Skeletal muscle cell (primary cell): ENCODE results near the gene SLC7A4.
"Not testable (repeated sequence)": the region's sequence is repeated elsewhere in the genome, so short reads cannot be mapped to it uniquely, and the experiment has no call there.

Experiments
- DNase-seq: peaks from one replicate; pipeline ENCODE4 v3.0.0-alpha.2; 2010; ENCODE audit warnings: low read depth
- H3K4me3 ChIP-seq: 2 replicates; pipeline ENCODE4 v1.5.1; 2011; ENCODE audit warnings: low read depth, mild to moderate bottlenecking, control low read depth, low read length, moderate library complexity

The SLC7A4 gene

GRCh38 chr22:21009208-21009607 is 23.2 kb downstream of the SLC7A4 start:
- H3K4me3 ChIP-seq, DNase-seq: not testable (repeated sequence)

- no peak for DNase-seq
- H3K4me3 ChIP-seq, result no peak overlapping the region
Measured at GRCh38 chr22:21003782-21004181, 28.6 kb downstream of the SLC7A4 start.

GRCh38 chr22:21001601-21002325 is 30.6 kb downstream of the SLC7A4 start, which contains the start of gene THAP7:
Gene THAP7, minus strand, starts transcription at chr22:21002118. Its CDS starts 207 bp downstream, at chr22:21001911.
- peak within 1 kb of the TSS; percentile 76 for H3K4me3 ChIP-seq
- DNase-seq, result peak; percentile 80

DNA sequence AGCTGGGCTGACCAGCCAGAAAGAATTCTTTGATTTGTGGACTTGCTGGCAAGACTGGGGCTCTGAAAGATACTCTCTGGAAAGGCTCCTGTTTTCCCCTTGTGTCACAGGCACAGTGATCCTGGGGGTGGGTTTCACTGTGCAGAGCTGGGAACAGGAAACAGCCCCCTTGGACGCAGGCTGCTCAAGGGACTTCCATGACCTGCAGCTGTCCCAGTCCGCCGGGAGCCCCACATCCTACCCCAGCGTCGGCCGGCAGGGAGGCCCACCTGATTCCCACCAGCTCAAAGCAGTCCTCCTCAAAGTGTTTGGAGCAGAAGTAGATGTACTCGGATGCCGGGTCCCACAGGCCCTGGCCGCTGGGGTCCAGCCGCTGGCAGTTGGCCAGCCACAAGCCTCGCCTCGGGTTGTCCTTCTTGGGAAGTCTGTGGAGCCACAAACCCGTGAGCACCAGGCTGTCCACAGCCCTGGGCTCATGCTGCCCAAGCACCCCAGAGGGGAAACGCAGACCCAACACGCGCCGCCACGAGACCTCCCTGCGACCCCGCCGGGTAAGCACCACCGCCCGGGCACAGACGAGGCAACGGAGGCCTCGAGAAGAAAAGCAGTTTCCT is 31.3 kb downstream of the SLC7A4 start:
- DNase-seq, result no peak
- H3K4me3 ChIP-seq, result peak overlapping the region; percentile 76

- DNase-seq, result no peak
- peak overlapping the region; percentile 76 for H3K4me3 ChIP-seq
Measured at GRCh38 chr22:21000207-21000986, 32.0 kb downstream of the SLC7A4 start.

- H3K4me3 ChIP-seq, result no peak overlapping the region
- DNase-seq, result no peak
Measured at GRCh38 chr22:20999350-21000206, 32.8 kb downstream of the SLC7A4 start.

- no peak for DNase-seq
- H3K4me3 ChIP-seq, result no peak overlapping the region
Measured at GRCh38 chr22:20998411-20999336, 33.7 kb downstream of the SLC7A4 start.

GRCh38 chr22:20997536-20998257 is 34.7 kb downstream of the SLC7A4 start:
- no peak for DNase-seq
- H3K4me3 ChIP-seq, result no peak overlapping the region

GRCh38 chr22:20996598-20997535 is 35.5 kb downstream of the SLC7A4 start:
- H3K4me3 ChIP-seq, result no peak overlapping the region
- DNase-seq, result no peak

GRCh38 chr22:20996031-20996410 is 36.3 kb downstream of the SLC7A4 start:
- H3K4me3 ChIP-seq, result no peak overlapping the region
- no peak for DNase-seq

DNA sequence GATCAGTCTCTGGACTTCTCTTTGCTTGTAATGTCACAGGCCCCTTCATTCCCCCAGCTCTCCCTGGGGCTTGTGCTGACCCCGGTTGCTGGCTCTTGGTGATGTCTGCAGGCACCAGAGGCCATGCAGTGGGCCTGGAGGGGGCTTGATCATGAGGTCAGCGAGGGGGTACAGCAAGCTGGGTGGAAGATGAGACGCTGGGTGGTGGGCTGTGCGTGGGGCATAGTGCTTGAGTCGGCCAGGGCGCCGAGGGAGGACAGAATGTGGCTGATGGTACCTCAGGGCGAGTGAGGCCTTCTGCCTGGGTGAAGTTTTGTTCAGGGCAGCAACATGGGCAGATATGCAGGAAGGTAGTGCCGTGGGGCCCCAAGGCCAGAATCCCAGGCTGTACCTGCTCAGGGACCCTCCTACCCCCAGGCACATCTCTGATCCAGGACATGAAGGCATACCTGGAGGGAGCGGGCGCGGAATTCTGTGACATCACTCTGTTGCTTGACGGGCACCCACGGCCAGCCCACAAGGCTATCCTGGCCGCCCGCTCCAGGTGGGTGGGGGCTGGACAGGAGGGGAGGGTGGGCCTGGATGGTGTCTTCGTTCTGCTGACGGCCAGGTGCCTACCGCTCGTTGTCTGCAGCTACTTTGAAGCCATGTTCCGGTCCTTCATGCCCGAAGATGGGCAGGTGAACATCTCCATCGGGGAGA is 36.9 kb downstream of the SLC7A4 start:
- H3K4me3 ChIP-seq, result no peak overlapping the region
- no peak for DNase-seq

DNA sequence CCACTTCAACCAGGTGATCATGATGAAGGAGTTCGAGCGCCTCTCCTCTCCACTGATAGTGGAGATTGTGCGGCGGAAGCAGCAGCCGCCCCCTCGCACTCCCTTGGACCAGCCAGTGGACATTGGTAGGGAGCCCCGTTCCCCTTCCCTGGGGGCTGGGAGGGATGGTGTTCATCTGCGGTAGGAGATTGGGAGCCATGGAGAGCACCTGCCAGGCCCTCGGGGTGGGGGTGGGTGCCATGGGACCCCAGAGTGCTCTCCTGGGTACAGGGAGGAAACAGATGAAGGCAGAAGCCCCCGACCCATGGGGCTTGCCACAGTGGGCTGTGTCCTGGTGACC is 37.5 kb downstream of the SLC7A4 start:
- no peak for DNase-seq
- no peak overlapping the region for H3K4me3 ChIP-seq

GRCh38 chr22:20994128-20994901 is 38.0 kb downstream of the SLC7A4 start:
- no peak for DNase-seq
- no peak overlapping the region for H3K4me3 ChIP-seq

- no peak for DNase-seq
- no peak overlapping the region for H3K4me3 ChIP-seq
Measured at GRCh38 chr22:20993304-20994127, 38.8 kb downstream of the SLC7A4 start.
